ENCODE results near the gene NUFIP1. TPM values are rescaled to one million over a fixed set of nuclear protein-coding genes. Genes with fewer than 3 reads are reported as not detected.
"Not testable (repeated sequence)": the region's sequence is repeated elsewhere in the genome, so short reads cannot be mapped to it uniquely, and the experiment has no call there.

The NUFIP1 gene
- total and polyA plus RNA-seq, 11 donors = 1.4 to 4.9 (median 3.0) TPM

- ATAC-seq = no peak
- TF ChIP-seq CTCF (IDR thresholded peaks at IDR 0.05) = no peak
- no peak for TF ChIP-seq POLR2A (IDR thresholded peaks at IDR 0.05)
- Histone ChIP-seq H3K27ac (no peak overlapping the region), H3K27me3 (no peaks in the 10 kb centered on the region), H3K36me3 (peaks cover 0 to 14% (median 5%) of the 10 kb centered on the region in 9 donors), H3K4me1 (peaks cover 0 to 4% (median 0%) of the 10 kb centered on the region in 12 donors), H3K4me3 (no peak overlapping the region), H3K9me3 (no peaks in the 10 kb centered on the region)
- no peak for DNase-seq
- intact Hi-C loops (cut with DNase I) = no loop called here
Measured at GRCh38 chr13:44951184-44951583, 38.1 kb downstream of the NUFIP1 start.

GRCh38 chr13:44943411-44943810, 45.9 kb downstream of the NUFIP1 start:
- ATAC-seq; H3K27me3 ChIP-seq; H3K4me3 ChIP-seq; intact Hi-C loops (cut with DNase I); H3K9me3 ChIP-seq; H3K27ac ChIP-seq; DNase-seq; H3K4me1 ChIP-seq: not testable (repeated sequence)
- WGBS, 4 donors = 49 to 62% (median 59%) methylated on average over 4 of the region's 4 CpGs
- peaks cover 0 to 26% (median 0%) of the 10 kb centered on the region in 9 donors for H3K36me3 ChIP-seq

- no peak for DNase-seq
- TF ChIP-seq POLR2A (IDR thresholded peaks at IDR 0.05) (no peak), CTCF (IDR thresholded peaks at IDR 0.05) (no peak)
- no peak for ATAC-seq
- H3K36me3 ChIP-seq = peaks cover 0 to 26% (median 0%) of the 10 kb centered on the region in 9 donors
- no peak overlapping the region for H3K27ac ChIP-seq
- H3K4me3 ChIP-seq = no peak overlapping the region
- H3K27me3 ChIP-seq = no peaks in the 10 kb centered on the region
- intact Hi-C loops (cut with DNase I) = no loop called here
- no peaks in the 10 kb centered on the region for H3K9me3 ChIP-seq
- H3K4me1 ChIP-seq = peaks cover 0 to 11% (median 0%) of the 10 kb centered on the region in 12 donors
- WGBS, 4 donors = 85 to 91% (median 88%) methylated on average over 2 of the region's 2 CpGs
Measured at GRCh38 chr13:44938854-44939253, 50.4 kb downstream of the NUFIP1 start.

GRCh38 chr13:44936246-44936645, 53.0 kb downstream of the NUFIP1 start:
- DNase-seq = no peak
- intact Hi-C loops (cut with DNase I) = no loop called here
- WGBS, 4 donors = 76 to 92% (median 81%) methylated on average over 1 of the region's 1 CpG

More at GRCh38 chr13:44936246-44936645, 53.0 kb downstream of the NUFIP1 start:
- Histone ChIP-seq H3K36me3 (peaks cover 0 to 11% (median 0%) of the 10 kb centered on the region in 9 donors), H3K27ac (no peak overlapping the region), H3K27me3 (no peaks in the 10 kb centered on the region), H3K9me3 (no peaks in the 10 kb centered on the region), H3K4me3 (no peak overlapping the region), H3K4me1 (peaks cover 0 to 32% (median 12%) of the 10 kb centered on the region in 12 donors)
- no peak for ATAC-seq
- TF ChIP-seq POLR2A (IDR thresholded peaks at IDR 0.05) = no peak
- no peak for TF ChIP-seq CTCF (IDR thresholded peaks at IDR 0.05)
